T1000 (cell line): ENCODE data around the gene TMEM267.
A peak's percentile ranks its signal among the peaks of the same experiment; 100 is the strongest.
"Not testable (repeated sequence)": the region's sequence is repeated elsewhere in the genome, so short reads cannot be mapped to it uniquely, and the experiment has no call there.

ENCODE experiments used
- DNase-seq: peaks from one replicate; lab custom pipeline; 2025; ENCODE audit warnings: mixed read lengths; lab: John Stamatoyannopoulos, UW

The TMEM267 gene

GRCh38 chr5:43483298-43484105, at the start of gene TMEM267:
TSS of gene TMEM267 (minus strand) at chr5:43483865. CDS start at chr5:43453969, 29,896 bp downstream.
- DNase-seq: peak; percentile 78

DNA sequence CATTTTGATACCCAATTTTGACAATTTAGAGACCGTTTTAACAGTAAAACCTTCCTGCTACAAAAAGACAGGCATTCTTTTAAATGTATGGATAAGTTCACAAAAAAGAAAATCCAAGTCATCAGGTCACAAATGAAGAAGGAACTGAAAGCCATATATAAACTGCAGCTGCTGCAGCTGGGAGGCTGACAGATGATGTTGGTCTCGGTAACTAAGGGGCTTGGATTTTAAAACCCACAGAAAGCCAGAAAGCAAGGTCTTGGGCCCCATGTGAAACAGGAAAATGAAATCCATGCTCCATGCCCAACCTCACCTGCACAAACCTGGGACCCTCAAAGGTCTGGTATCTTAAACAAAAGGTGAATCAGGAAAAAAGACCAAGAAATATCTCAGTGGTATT, 47.0 kb upstream of the TMEM267 start:
- DNase-seq: no peak

DNA sequence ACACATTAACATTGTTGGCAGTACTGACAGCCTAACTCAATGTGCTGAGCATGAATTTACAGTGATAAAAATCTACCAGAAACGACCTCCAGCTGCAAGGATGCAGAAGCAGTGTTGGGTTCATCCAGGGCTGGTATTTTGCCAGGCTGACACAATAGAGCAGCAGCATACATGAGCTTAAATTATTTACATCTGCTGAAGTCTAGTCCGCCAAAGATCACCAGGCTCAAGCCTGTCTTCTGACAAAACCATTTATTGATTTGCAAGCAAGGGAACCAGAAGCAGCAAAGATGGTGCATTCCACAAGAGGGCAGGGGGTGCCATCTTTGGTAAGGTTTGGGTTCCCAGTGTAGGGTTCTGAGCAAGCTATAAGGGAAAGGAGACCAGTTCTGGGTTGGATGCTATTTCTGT, 40.0 kb upstream of the TMEM267 start:
- no peak for DNase-seq

DNA sequence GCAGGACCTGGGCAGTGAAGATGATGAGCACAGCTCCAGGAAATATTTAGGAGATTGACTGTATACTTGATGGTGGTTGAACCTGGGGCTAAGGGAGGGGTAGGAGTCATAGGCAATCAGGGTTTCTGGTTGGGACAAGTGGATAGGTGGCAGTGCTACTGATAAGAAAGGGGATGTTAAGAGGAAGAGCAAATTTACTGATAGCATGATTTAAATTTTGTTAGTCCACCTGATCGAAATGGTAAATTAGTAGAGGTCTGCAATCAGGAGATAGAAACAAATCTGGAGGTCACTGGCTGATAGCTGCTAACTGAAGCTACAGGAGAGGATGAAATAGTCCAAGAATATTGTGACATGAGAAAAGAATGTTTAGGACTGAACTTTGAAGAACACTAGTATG, 37.0 kb upstream of the TMEM267 start:
- no peak for DNase-seq

GRCh38 chr5:43515678-43516048, 32.0 kb upstream of the TMEM267 start:
- no peak for DNase-seq

- DNase-seq: peak; percentile 93
Measured at GRCh38 chr5:43514816-43515677, 31.4 kb upstream of the TMEM267 start, which contains the start of gene C5orf34. TSS of gene C5orf34 (minus strand) at chr5:43515148. CDS start at chr5:43509339, 5,809 bp downstream.

DNA sequence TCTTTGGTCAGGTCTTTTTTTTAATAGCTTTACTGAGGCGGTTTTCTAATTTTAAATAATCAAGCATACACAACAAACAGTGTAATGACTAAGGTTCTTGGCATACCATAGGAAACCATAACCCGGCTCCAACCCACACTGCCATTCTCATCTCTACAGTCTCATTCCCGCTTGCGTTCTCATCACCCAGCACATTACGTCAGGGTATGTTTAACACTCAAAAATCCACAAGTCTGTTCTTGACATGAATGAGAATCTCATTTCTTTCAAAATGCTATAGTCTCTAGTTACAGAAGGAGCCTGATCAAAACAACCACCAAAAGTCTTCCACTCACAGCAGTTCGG, 30.8 kb upstream of the TMEM267 start:
- no peak for DNase-seq

- DNase-seq: no peak
Measured at GRCh38 chr5:43514025-43514424, 30.4 kb upstream of the TMEM267 start.

- not testable (repeated sequence) for DNase-seq
Measured at GRCh38 chr5:43511062-43511461, 27.4 kb upstream of the TMEM267 start.

GRCh38 chr5:43498581-43498980, 14.9 kb upstream of the TMEM267 start:
- no peak for DNase-seq

DNA sequence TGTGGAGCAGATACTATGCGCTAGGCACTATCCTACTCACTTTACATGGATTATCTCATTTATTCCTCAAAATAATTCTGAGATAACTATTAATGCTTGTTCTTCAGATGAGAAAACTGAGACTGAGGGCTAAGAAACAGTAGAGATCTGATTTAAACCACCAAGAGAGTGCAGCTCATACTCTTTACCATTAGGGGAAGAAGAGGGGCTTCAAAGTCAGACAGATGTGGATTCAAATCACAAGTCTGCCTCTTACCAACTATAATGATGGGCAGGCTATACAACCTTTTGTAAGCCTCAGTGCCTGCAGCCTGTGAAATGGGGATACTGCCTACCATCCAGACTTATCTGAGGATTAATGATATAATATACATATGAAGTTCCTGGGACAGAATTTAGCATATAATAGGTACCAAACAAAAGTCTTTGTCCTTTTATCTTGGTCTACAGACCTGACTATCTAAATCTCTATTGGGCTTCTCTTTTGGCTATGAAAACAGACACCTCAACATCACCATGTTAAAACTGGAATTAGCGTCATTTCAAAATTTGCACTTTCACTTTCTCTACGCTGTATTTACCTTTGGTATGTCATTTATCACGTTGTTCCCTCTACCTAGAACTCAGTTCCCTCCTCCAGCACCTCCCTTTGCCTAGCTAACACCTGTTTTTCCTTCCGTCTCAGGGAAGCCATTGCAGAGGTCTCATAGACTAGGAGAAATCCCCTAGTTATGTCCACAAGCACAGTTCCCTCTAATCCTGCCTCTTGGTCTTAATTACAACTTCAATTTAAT, 13.8 kb upstream of the TMEM267 start:
- DNase-seq: no peak

GRCh38 chr5:43491326-43491725, 7.7 kb upstream of the TMEM267 start:
- no peak for DNase-seq

- no peak for DNase-seq
Measured at GRCh38 chr5:43486353-43486752, 2.7 kb upstream of the TMEM267 start.

DNA sequence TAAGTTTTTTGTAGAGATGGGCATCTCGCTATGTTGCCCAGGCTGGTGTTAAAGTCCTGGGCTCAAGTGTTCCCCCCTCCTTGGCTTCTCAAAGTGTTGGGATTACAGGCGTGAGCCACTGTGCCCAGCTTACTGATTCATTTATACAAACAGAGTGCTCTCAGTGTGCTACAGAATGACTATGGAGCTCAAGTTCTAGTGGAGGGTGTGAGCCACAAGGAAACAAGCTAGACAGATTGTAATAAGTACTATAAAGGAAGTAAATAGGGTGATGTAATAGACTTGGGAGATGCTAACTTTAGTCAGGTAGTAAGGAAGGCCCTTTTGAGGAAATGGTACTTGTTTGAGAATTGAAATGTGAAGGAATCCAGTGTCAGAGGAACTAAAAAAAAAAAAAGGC, 1.7 kb upstream of the TMEM267 start:
- no peak for DNase-seq

DNA sequence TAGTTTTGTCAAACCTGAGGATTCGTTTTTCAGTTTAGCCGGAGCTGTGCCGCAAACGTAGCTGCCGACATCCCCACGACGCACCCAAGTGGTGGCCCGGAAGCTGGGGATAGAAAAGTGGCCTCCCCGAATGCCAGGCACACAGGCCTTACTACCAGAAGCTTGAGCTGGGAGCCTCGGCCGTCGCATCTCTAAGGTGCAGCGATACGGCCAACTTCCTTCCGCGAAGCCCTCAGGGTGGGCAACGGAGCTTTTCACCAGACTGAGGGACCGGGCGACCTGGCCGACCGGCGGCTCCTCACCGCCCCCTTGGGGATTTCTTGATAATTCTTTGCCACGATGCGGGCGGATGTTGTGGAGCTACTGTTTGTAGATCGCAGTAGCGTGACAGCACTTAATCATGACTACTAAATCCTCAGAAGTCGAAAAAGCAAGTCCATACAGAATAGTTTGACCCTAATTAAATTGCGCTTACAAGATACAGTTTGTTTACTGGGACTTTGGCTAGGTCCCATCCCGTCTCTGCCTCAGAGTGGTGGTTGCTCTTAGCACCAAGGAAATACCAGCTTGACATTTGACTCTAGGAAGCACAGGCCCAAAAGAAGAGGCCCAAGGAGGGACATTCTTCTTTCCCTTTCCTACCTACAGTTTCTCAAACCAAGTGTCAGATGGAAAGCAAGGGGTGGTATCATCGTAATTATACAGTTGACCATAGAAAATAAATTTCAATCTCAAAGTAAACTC, 613 bp upstream of the TMEM267 start:
- peak; percentile 73 for DNase-seq

- no peak for DNase-seq
Measured at GRCh38 chr5:43482490-43483297, 971 bp downstream of the TMEM267 start.

- DNase-seq: no peak
Measured at GRCh38 chr5:43469671-43470391, 13.8 kb downstream of the TMEM267 start.

DNA sequence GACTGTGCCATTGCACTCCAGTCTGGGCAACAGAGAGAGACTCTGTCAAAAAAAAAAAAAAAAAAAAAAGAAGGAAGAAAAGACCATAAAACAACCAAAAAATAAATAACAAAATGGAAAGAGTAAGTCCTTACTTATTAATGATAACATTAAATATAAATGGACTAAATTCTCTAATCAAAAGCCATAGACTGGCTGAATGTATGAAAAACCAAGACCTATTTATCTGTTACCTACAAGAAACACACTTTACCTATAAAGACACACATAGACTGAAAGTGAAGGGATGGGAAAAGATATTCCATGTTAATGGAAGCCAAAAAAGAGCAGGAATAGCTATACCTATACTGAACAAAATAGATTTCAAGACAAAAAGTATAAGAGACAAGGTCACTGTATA, 16.6 kb downstream of the TMEM267 start:
- no peak for DNase-seq

DNA sequence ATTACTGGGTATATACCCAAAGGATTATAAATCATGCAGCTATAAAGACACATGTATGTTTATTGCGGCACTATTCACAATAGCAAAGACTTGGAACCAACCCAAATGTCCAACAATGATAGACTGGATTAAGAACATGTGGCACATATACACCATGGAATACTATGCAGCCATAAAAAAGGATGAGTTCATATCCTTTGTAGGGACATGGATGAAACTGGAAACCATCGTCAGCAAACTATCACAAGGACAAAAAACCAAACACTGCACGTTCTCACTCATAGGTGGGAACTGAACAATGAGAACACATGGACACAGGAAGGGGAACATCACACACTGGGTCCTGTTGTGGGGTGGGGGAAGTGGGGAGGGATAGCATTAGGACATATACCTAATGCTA, 18.2 kb downstream of the TMEM267 start:
- DNase-seq: not testable (repeated sequence)

- DNase-seq: no peak
Measured at GRCh38 chr5:43461066-43461465, 22.6 kb downstream of the TMEM267 start.
